Fibroblast of mammary gland (primary cell): Measurements from ENCODE around the gene VWF.

ENCODE experiments used
- DNase-seq: peaks from one replicate; pipeline ENCODE4 v3.0.0-alpha.2; 2010; ENCODE audit warnings: low read depth
- H3K4me3 ChIP-seq: 2 replicates; pipeline ENCODE4 v1.5.1; 2011; ENCODE audit warnings: low read depth, mild to moderate bottlenecking, low read length, moderate library complexity; ENCODE audit not compliant: control insufficient read depth
- CTCF ChIP-seq: conservative IDR thresholded peaks from 2 replicates; pipeline ENCODE4 v1.5.1; 2011; ENCODE audit warnings: low read depth, low read length, inconsistent platforms; ENCODE audit not compliant: control insufficient read depth, insufficient read depth

VWF gene

GRCh38 chr12:5969156-5969973 lies 155.1 kb downstream of the VWF start:
- no peak overlapping the region for H3K4me3 ChIP-seq
- TF ChIP-seq CTCF = no peak
- no peak for DNase-seq

- no peak overlapping the region for H3K4me3 ChIP-seq
- no peak for TF ChIP-seq CTCF
- DNase-seq = no peak
Observed at GRCh38 chr12:5967645-5968415, 156.6 kb downstream of the VWF start.

- H3K4me3 ChIP-seq = no peak overlapping the region
- no peak for DNase-seq
- TF ChIP-seq CTCF = no peak
Observed at GRCh38 chr12:5966486-5967095, 157.9 kb downstream of the VWF start.

GRCh38 chr12:5965950-5966383 lies 158.5 kb downstream of the VWF start:
- DNase-seq = peak; percentile 35
- no peak overlapping the region for H3K4me3 ChIP-seq
- peak; percentile 81 for TF ChIP-seq CTCF

- DNase-seq = no peak
- no peak overlapping the region for H3K4me3 ChIP-seq
- no peak for TF ChIP-seq CTCF
Observed at GRCh38 chr12:5964913-5965900, 159.3 kb downstream of the VWF start.

- no peak overlapping the region for H3K4me3 ChIP-seq
- no peak for DNase-seq
- no peak for TF ChIP-seq CTCF
Observed at GRCh38 chr12:5963515-5963914, 161.0 kb downstream of the VWF start.
